ENCODE measurements around the gene RNF186.

- TF ChIP-seq CTCF (conservative IDR thresholded peaks at IDR 0.05), result no peak
- TF ChIP-seq ZFX (IDR thresholded peaks at IDR 0.05), result no peak
These were observed 31.3 kb upstream of the RNF186 start for GRCh38 chr1:19846338-19846737.
